Thyroid gland (tissue), 4 donors: ENCODE measurements around the gene HINT3.

ENCODE experiments used
- POLR2A ChIP-seq, 2 donors: fragments of 450-650 bp; IDR thresholded peaks; one replicate each; pipeline ENCODE4 v1.6.1; 2017; ENCODE audit warnings: antibody characterized with exemption in 2 of 2, mild to moderate bottlenecking in 2 of 2, moderate library complexity in 1 of 2
- TF ChIP-seq, protein P1 (sequence below), 6 experiments: fragments of 200-600 bp in 3 of 6; fragments of 450-650 bp in 3 of 6; sonication (generic) in 3 of 6; IDR thresholded peaks; one replicate each; pipeline ENCODE4 v1.5.1; 2016 to 2019; ENCODE audit warnings: antibody characterized with exemption in 6 of 6, mild to moderate bottlenecking in 2 of 6, inconsistent platforms in 1 of 6, moderate library complexity in 1 of 6

DNA sequence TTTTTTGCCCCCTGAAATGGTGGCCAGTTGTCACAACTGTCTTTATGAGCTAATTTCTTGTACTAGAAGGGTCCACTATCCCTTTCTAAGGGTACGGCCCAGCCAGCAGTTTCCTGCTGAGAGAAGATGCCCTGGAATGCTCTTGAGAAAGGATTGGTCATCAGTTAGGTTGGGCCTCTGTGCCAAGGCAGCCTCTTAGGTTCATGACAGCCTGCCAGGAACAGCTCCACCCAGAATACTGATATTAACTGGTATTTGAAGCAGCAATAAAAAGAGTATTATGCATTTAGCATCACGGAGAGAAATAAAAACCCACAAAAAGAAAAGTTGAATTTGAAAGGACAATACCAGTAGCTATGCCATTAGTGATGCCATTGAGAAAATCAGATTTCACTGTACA lies 9.0 kb upstream of the HINT3 start:
- TF ChIP-seq, protein P1, sequence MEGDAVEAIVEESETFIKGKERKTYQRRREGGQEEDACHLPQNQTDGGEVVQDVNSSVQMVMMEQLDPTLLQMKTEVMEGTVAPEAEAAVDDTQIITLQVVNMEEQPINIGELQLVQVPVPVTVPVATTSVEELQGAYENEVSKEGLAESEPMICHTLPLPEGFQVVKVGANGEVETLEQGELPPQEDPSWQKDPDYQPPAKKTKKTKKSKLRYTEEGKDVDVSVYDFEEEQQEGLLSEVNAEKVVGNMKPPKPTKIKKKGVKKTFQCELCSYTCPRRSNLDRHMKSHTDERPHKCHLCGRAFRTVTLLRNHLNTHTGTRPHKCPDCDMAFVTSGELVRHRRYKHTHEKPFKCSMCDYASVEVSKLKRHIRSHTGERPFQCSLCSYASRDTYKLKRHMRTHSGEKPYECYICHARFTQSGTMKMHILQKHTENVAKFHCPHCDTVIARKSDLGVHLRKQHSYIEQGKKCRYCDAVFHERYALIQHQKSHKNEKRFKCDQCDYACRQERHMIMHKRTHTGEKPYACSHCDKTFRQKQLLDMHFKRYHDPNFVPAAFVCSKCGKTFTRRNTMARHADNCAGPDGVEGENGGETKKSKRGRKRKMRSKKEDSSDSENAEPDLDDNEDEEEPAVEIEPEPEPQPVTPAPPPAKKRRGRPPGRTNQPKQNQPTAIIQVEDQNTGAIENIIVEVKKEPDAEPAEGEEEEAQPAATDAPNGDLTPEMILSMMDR (IDR thresholded peaks at IDR 0.05), result no peak
- TF ChIP-seq POLR2A (IDR thresholded peaks at IDR 0.05), result no peak
